Measurements from ENCODE around the gene PRMT7.
A peak's percentile ranks its signal among the peaks of the same experiment; 100 is the strongest.

PRMT7 gene

DNA sequence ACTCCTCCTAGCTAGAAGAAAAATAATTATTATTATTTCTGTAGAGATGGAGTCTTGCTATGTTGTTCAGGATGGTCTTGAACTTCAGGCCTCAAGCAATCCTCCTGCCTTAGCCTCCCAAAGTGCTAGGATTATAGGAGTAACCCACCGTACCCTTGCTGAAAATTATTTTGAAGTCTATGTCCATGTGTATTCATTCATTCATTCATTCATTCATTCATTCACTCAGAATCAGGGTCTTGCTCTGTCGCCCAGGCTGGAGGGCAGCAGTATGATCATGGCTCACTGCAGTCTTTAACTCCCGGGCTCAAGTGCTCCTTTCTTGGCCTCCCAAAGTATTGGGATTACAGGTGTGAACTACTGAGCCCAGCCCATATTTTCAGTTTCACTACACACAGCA lies 4.2 kb upstream of the PRMT7 start:
- no peak for DNase-seq (ENCODE audit: low read depth)

DNA sequence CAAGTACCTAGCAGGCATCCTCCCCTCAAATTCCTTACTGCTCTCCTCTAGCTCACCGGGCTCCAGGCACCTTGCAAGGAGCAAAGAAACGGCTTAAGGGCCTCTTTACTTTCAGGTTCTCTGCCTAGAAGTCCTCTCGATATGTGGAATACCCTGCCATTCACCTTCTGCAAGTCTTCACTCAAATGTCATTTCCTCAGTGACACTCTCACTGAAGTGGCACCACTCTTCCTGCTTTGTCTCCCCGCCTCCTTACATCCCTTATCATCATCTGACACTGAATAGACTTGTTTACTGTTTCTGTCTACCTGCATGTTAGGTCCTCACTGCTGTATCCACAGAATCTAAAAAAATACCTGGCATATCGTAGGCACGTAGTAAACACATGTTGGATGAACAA lies 1.0 kb upstream of the PRMT7 start:
- DNase-seq (ENCODE audit: low read depth) = no peak

DNA sequence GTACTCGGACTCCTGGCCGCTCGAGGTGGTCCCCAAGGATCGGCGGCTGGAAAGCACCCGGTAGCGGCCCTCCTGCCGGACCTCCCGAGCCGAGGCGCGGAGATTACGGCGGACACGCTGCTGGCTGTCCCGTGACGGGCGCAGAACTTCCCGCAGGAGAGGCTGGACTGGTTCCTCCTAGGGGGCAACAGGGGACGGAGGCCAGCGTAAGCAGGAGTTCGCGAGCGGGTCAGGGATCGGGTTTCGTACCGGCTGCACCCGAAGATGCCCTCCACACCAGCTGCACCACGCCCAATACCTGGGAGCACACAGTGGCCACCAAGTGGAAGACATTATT lies 414 bp upstream of the PRMT7 start:
- DNase-seq (ENCODE audit: low read depth) = no peak

DNA sequence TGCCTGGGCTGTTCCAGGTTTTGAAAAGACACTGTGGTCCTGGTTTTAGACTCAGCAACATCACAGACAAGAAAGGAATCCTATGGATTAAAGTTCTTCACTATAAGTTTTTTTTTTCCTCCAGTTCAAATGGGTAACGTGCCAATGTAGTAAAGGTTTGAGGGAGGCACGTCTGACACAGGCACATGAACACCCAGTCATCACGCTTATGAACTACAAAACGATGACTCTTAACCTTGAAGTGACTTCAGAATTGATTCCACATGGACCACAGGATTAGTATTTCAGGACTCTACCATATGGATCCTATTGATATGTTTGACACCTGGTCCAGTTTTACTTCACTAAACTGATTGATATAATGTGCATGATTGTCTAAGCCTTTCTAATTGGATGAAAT lies 2.3 kb downstream of the PRMT7 start:
- DNase-seq (ENCODE audit: low read depth) = no peak

DNA sequence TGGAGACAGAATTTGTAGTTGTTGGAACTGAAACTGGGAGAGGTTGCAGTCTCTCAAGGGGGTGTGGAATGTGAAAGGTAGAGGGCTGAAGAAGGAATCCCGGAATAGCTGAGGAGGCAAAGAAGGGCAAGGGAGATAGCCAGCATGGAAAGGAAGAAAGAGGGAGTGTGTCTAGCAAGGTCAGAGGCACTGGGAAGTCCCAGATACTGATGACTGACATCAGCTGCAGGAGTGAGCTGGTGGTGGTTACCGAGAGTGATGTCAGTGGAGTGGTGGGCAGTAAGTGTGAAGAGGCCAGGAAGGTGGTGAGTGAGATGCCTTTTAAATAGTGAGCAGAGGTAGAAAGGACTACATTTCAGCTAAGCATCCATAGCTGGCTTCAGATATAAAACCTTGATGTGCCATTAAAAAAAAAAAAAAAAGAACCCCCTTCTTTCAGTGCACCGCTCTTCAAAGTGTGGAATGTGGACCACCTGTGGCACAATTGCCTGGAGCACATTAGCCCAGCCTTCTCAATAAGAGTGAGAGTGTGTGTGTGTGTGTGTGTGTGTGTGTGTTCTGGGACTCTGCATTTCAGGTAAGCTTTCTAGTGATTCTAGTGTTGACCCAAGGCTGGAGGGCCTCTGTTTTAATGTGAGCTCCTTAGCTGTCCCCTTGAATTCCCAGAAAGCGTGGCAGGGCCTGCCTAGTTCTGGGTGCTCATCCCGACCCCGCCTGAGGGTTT lies 8.5 kb downstream of the PRMT7 start:
- DNase-seq (ENCODE audit: low read depth) = no peak

DNA sequence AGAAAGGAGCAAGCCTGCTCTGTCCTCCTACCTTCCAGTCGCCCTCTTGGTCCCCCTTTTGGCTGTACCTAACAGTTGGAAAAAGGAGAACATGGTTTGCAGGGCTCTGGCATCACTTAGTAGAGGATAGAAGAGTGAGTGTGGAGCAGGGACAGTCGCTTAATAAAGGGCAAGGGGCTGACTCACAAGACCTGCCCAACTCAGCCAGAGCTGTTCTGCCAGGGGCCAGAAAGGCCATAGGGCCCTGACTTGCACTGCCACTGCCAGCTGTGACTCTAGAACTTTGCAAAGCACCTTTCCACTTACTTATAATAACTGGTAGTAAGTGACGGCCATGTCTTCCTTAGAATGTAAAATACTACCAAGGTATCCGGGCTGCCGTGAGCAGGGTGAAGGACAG lies 13.5 kb downstream of the PRMT7 start:
- no peak for DNase-seq (ENCODE audit: low read depth)

DNA sequence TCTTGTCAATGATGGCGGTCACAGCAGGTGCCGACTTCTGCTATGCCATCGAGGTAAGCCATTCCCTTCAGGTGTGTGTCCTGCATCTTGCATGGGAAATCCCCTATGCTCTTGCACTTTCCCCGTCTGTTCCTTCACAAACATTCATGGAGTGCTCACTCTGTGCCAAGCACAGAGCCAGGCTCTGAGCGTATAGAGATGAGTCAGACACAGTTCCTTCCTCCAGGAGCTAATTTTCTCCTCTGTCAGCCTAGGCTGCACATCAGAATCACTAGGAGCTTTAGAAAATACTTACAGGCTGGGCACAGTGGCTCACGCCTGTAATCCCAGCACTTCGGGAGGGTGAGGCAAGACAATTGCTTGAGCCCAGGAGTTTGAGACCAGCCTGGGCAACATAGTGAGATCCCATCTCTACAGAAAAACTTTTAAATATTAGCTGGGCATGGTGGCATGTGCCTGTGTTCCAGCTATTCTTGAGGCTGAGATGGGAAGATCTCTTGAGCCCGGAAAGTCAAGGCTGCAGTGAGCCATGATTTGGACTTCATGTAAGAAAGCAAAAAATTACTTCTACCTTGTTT lies 14.1 kb downstream of the PRMT7 start:
- no peak for DNase-seq (ENCODE audit: low read depth)

DNA sequence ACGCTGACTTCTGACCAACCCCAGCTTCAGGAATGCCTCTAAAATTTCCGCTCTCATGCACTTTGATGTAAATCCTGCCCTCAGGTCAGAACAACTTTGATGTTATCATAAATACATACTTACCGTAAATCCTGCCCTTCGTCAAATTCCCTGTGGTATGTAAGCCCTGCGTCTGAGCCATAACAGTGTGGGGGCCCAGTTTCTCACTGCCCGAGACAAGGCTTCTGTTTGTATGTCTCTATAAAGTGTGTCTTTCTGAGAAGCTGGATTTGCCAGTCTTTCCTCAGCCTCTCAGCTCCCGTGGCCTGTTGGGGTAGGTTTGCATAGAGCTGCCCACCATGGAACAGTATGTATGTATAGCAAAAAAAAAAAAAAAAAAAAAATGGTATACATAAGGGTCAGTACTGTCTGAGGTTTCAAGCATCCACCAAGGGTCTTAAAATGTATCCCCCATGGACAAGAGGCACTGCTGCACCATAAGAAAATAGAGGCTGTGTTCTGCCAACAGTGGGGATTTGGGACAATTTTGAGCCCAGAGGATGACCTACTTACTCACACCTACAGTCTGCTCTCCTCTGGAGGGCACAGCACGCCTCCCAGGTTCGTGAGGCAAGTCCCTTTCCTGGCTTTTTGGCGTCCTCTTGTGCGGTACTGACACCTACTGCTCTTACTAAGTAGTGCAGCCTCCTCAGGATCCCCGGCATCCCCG lies 17.5 kb downstream of the PRMT7 start:
- DNase-seq (ENCODE audit: low read depth) = peak; percentile 64

DNA sequence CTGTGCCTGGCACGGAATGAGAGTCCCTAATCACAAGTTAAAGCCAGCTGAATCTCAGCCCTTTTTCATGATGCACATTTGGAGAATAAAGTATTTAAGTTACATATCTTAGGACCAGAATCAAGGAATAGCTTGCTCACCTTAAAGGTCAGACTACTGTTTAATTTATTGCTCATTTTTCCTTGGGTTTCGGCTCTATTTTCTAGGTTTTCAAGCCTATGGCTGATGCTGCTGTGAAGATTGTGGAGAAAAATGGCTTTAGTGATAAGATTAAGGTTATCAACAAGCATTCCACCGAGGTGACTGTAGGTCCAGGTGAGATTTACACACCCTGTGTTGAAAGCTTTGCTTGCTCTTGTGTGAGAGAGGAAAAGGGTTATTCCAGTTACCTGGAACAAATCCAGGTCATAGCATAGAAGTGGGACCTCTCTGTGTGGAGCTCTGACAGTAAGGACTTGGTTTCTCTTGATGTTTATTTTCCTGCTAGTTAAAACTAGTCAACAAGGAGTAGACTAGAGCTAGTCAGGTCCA lies 18.1 kb downstream of the PRMT7 start:
- no peak for DNase-seq (ENCODE audit: low read depth)

DNA sequence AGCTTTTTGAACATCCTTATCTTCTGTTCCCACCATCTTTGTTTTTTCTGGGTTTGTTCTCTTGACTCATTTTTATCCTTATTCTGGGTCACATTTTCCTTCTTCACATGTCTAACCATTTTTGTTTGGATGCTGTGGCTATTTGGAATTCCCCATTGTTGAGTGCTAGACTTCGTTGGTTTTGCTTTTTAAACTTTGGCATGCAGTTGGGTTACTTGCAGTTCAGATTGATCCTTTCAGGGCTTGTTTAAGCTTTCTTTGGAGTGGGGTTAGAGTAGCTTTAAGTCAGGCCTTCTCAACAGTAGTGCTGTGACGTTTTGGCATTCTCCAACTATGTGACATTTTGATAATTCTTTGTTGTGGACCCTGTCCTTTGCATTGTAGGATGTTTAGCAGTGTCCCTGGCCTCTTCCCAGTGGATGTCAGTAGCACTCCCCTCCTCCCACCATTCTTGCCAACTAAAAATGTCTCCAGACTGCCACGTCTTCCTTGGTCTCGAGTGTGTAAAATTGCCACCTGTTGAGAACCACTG lies 21.1 kb downstream of the PRMT7 start:
- no peak for DNase-seq (ENCODE audit: low read depth)

DNA sequence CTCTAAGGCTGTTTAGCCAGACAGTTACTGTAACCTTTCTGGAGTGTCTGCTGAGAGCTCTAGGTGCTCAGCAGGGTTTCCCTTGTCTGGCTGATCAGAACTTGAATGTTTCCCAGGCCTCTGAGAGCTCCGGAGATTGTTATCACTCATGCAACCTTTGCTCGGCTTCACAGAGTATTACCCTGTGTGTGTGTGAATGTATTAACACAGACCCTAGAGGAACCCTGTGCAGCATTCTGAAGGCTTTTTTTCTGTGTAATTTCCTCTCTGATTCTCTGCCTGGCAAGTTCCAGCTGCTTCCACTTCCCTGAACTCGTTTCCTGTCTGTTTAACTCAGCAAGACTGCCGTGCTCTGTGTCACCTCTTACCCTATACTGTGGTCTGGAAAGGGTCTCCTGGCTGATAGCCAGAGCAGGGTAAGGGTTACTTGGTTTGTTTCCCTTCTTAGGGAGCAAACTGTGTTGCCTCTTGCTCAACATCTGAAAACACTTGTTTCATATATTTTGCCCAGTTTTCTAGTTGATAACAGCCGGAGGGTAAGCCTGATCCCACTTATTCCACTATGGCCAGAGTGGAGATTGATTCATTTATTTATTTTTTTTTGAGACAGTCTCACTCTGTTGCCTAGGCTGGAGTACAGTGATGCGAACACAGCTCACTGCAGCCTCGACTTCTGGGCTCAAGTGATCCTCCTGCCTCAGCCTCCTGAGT lies 21.7 kb downstream of the PRMT7 start:
- DNase-seq (ENCODE audit: low read depth) = no peak

DNA sequence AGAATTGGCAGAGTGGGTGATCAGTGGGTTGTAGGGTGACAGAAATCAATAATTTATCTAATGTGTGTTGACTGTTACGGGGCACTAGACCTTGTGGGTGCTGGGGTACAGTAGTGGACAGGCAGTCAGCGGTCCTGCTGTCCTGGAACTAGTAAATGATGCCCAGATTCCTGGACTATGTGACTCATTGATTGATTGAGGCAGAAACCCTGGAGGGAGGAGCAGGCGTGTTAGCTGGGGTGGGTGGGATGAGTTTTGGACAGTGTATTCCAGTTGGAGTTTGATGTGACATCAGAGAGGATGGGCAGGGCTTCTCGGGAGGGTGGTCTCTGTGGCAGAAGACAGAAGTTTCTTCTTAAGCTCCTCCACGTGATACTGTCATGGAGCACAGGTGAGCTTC lies 24.4 kb downstream of the PRMT7 start:
- no peak for DNase-seq (ENCODE audit: low read depth)

DNA sequence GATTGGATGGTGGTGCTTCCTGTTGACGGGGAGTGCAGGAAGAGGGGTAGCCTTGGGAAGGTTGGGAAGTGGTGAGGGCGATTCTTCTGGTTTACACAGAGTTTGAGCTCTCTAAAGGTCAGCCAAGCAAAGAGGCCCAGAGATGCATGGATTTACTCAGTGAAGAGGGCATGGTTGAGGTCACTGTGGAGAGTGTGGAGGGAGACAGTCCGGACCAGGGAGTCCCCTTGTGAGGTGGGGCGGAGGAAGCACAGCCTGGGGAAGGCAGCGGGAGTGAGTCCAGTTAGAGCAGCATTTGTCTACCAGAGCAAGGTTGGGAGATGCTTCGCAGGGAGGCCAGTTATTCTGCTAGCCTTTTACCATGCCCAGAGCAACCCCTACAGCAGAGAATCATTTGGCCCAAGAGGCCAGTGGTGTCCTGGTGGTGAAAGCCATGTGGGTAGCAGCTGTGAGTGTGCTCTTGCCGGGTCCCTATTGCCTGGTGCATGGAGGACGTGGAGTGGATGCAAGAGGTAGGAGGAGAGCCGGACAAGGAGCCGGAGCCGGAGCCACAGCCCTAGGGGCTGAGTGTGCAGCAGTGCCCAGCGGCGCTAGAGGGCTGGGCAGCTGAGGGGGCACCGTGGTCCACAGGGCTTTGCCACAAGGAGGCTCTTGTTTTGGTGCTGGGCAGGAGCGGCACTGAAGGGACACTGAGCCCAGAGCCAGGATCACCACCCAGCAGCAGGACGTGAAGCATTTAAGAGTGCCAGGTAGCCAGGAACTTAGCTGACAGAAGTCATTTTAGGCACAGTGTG lies 27.7 kb downstream of the PRMT7 start:
- no peak for DNase-seq (ENCODE audit: low read depth)

DNA sequence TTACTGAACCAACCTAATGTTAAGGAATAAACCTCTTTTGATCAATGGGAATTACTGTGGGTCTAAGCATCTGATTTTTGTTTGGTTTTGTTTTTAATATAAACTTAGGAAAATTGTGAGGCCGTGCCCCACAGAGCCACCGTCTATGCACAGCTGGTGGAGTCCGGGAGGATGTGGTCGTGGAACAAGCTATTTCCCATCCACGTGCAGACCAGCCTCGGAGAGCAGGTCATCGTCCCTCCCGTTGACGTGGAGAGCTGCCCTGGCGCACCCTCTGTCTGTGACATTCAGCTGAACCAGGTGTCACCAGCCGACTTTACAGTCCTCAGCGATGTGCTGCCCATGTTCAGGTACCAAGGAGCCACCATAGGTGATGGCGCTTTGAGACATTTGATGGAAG lies 28.4 kb downstream of the PRMT7 start:
- no peak for DNase-seq (ENCODE audit: low read depth)

DNA sequence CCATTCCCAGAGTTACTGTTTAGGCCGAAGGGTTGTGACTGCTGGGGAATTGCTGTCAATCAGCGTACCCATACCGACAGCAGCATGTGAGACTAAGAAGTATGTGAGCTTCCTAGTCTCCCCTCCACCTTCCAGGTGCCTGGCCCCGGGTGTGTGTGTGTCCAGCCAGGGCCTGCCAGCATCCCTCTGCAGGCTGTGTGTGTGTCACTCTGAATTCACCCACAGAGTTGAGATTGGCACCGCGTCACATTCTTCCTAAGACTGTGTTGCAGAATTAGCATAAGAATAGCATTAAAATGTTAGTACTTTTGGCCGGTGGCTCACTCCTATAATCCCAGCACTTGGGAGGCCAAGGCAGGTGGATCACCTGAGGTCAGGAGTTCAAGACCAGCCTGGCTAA lies 31.8 kb downstream of the PRMT7 start:
- no peak for DNase-seq (ENCODE audit: low read depth)

DNA sequence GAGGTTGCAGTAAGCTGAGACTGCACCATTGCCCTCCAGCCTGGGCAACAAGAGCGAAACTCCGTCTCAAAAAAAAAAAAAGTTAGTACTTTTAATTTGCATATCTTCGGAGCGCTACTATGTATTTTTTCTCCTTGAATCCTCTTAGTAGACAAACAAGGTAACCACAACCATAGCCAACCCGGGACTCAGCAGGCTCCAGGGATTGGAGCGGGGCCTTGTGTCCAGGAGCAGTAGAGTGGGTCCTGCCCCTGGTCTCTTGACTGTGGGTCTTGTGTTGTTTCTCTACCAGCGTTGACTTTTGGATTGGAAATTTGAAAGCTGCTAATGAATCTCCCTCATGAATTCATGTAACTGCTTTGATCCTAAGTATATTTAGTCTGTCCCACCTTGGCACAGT lies 32.3 kb downstream of the PRMT7 start:
- no peak for DNase-seq (ENCODE audit: low read depth)

DNA sequence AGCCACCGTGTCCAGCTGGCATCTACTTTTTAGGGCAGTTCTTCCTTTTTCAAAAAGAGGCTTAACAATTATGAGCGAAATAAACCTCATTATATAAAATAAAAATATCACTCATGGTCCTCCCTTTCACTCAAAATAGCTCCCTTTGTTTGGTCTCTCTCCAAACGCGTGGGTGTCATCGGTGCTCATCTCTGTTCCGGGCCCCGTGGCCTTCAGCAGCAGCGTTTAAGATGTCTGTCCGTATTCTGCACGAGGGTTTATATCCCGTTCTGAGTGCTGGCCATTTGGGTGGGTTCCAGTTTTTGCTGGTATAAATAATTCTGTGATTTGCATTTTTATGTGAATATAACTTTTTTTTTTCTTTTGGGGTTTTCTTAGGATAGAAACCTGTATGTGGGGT lies 33.4 kb downstream of the PRMT7 start:
- DNase-seq (ENCODE audit: low read depth) = no peak

DNA sequence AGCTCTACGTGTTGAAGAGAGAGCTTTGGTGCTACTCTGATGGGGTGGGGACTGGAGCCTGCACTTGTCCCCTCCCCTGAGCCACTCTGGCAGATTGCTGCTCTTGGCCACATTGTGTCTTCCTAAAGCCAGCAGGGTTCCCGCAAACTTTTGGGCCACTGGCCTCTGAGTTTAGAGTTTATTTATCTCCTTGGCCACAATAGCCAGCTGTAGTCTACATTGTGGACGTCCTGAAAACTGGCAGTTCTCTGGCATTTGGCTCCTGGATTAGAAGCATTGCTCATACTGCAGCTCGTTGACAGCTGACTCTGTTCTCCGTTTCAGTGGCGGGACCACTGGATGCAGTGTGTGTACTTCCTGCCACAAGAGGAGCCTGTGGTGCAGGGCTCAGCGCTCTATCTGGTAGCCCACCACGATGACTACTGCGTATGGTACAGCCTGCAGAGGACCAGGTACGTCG lies 34.6 kb downstream of the PRMT7 start:
- DNase-seq (ENCODE audit: low read depth) = no peak

DNA sequence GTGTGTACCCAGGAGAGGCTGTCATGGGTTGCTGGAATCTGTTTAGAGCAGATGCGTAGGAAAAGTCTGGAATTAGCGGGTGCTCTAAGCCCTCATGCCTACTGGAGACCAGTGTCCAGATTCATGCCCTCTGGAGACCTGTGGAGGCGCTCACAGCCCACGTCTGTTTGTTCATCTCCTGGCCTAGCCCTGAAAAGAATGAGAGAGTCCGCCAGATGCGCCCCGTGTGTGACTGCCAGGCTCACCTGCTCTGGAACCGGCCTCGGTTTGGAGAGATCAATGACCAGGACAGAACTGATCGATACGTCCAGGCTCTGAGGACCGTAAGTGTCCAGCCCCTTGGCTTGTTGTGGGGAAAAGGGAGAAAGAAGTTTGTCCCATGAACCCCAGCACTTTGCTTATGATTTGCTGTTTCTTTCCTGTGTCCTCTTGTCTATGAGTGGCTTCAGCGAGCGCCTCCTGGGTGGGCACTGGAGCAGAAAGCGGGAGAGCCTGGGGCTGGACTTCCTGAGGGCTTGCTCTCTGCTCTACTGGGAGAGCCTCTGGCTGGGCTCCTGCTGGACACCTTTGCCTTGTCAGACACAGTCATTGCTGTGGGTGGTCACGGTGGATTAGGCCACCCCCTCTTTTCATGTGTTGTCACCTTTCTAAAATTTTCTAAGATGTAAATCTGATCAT lies 35.3 kb downstream of the PRMT7 start:
- DNase-seq (ENCODE audit: low read depth) = no peak

DNA sequence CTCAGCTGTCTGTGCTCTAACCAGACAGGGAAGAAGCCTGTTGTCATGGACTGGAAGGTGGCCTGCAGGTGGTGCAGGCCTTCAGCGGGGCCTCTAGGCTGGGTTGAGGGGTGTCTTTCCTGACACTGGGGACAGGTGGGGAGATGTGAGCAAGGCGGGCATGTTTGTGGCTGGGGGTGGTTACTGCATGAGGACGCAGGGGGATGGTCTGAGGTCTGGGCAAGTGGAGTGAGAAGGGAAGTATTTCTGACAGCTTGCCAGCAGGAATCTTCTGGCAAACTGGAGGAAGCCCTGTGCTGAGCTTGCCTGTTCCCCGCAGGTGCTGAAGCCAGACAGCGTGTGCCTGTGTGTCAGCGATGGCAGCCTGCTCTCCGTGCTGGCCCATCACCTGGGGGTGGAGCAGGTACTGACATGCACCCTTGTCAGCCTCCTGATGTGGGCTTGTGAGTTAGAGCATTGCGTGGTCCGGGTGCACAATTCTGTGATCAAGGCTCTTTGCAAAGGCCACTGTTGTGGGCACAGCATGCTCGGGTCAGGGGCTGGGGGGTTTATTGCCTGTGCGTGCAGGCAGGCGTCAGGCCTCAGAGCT lies 36.2 kb downstream of the PRMT7 start:
- DNase-seq (ENCODE audit: low read depth) = no peak

DNA sequence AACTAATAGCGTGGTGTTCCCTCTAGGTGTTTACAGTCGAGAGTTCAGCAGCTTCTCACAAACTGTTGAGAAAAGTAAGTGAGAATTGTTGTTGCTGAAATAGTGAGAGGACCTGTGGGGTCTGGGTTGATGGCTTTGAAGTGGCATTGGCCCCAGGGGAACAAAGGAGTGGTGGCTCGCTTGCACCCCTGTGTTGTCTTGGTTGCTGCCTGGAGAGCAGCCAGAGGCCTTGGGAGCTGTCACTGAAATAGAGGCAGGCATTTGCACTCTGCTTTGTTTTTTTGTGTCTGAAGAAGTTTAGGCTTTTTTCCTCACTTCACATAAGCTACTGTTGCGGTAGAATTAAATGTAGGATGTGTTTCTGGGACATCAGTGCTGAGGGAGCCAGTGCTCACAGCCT lies 36.8 kb downstream of the PRMT7 start:
- DNase-seq (ENCODE audit: low read depth) = no peak

Data from GM04504 (cell line).